WI38 (cell line): ENCODE data around the gene CD209.

Experiments
- H3K4me3 ChIP-seq: 2 replicates; pipeline ENCODE4 v1.5.1; 2011; ENCODE audit warnings: low read depth, mild to moderate bottlenecking, control low read depth, low read length
- TF ChIP-seq, protein P1 (sequence below): IDR thresholded peaks from 2 replicates; pipeline ENCODE4 v1.5.1; 2012; ENCODE audit warnings: low read depth, mild to moderate bottlenecking, control low read depth, low read length

CD209 gene

GRCh38 chr19:7716762-7717161 is 30.6 kb downstream of the CD209 start:
- no peak overlapping the region for H3K4me3 ChIP-seq
- TF ChIP-seq, protein P1, sequence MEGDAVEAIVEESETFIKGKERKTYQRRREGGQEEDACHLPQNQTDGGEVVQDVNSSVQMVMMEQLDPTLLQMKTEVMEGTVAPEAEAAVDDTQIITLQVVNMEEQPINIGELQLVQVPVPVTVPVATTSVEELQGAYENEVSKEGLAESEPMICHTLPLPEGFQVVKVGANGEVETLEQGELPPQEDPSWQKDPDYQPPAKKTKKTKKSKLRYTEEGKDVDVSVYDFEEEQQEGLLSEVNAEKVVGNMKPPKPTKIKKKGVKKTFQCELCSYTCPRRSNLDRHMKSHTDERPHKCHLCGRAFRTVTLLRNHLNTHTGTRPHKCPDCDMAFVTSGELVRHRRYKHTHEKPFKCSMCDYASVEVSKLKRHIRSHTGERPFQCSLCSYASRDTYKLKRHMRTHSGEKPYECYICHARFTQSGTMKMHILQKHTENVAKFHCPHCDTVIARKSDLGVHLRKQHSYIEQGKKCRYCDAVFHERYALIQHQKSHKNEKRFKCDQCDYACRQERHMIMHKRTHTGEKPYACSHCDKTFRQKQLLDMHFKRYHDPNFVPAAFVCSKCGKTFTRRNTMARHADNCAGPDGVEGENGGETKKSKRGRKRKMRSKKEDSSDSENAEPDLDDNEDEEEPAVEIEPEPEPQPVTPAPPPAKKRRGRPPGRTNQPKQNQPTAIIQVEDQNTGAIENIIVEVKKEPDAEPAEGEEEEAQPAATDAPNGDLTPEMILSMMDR, result no peak

GRCh38 chr19:7715671-7716070 is 31.7 kb downstream of the CD209 start:
- TF ChIP-seq, protein P1, result no peak
- no peak overlapping the region for H3K4me3 ChIP-seq

- TF ChIP-seq, protein P1, result no peak
- H3K4me3 ChIP-seq, result no peak overlapping the region
These were observed 36.7 kb downstream of the CD209 start for GRCh38 chr19:7710616-7711015.

DNA sequence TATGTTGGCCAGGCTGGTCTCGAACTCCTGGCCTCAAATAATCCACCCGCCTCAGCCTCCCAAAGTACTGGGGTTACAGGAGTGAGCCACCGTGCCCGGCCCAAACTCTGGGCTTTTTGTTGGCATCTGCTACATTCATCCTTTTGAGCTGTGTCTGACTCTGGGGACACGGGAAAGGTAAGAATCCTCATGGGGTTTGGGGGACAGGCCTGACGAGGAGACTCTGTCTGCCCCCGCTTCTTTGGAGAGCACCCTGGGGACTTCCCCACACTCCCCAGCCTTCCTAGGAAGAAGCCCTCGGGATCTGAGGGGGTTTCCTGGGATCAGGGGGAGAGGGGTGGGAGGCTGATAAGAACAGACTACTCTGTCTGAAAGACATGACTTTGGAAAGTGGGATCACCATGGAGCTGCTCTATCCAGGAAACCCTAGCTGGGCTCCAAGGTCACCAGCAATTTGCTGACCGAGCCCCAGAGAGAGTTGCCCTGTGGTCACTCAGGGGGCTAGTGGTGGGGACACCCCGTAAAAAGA is 37.3 kb downstream of the CD209 start:
- TF ChIP-seq, protein P1, result no peak

DNA sequence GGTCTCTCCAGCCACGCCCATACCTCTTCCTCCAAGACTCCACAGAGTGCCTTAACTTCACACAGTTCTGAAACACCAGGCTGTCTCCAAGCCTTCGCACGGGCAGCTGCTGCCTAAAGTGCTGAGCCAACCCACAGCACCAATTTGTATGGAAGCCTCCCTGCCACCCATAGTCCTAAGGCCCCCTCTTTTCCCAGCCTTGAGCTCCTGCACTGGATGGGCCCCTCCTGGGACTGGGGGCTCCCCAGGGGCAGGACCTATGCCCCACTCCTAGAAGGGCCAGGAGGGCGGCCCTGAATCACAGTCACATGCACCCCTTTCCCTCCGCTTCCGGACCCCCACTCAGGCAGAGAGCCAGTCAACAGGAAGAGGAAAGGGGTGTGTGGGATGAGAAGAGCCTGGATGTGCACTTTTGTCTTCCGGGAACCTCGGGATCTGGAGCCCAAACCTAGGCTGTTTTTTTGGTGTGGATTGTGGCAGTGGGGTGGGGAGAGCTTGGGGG is 40.3 kb downstream of the CD209 start:
- no peak overlapping the region for H3K4me3 ChIP-seq
- TF ChIP-seq, protein P1, result no peak

More for the DNA sequence above, 37.3 kb downstream of the CD209 start:
- H3K4me3 ChIP-seq, result no peak overlapping the region

DNA sequence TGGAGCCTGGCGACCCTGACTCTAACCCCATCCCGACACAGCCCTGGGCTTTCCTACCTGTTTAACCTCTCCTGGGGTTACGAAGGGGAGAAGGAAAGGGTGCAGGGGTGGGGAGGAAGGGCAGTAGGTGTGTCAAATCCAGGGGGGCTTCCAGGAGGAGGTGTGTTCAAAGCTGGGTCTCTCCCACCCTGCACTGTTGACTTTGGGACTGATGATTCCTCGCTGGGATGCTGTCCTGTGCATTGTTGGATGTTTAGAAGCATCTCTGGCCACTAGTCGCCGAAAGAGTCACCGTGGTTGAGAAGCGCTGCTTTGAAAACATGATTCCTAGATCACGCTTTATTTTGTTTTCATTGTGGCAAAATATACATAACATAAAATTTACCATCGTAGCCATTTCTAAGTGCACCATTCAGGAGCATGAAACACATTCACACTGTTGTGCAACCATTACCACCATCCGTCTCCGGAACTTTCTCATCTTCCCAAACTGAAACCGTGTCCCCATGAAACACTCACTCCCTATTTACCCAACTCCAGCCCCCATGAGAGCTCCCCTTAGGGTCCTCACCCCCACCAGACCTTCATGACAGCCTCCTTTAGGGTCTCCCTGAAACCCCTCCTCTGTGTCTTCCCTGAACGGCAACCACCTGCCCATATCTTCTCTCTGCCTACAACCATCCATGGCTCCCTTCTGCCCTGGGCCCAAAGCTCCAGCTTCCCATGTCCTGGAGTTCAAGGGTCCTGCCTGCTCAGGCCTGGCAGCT is 41.0 kb downstream of the CD209 start:
- TF ChIP-seq, protein P1, result no peak
- no peak overlapping the region for H3K4me3 ChIP-seq
